CD4-positive, alpha-beta T cell (primary cell): Measurements from ENCODE around the gene LY6G5C. TPM values are rescaled to one million over a fixed set of nuclear protein-coding genes. Genes with fewer than 3 reads are reported as not detected.

Experiments used
- ATAC-seq: fragments of 200-7000 bp; cut with Tn5 transposase; one replicate; pipeline ENCODE4 v1.10.0; 2022; ENCODE audit warnings: mild to moderate bottlenecking; ENCODE audit not compliant: poor library complexity
- CTCF ChIA-PET: fragments of 350-600 bp; sonication (Branson Sonifier 250); formaldehyde crosslinking; loops from one replicate; lab custom pipeline; 2021; ENCODE audit warnings: antibody characterized with exemption, inconsistent platforms; lab: Charles Lee
- POLR2A ChIA-PET: fragments of 350-600 bp; sonication (Branson Sonifier 250); formaldehyde crosslinking; loops from one replicate; lab custom pipeline; 2021; ENCODE audit warnings: antibody characterized with exemption, inconsistent platforms; lab: Charles Lee
- DNase-seq, 14 experiments: peaks; one replicate each; pipeline ENCODE4 v3.0.0-alpha.2; 2013 to 2020; ENCODE audit warnings: mixed read lengths in 2 of 14
- H3K27ac ChIP-seq, 2 donors: one replicate each; pipeline versions ENCODE4 v1.5.1 to v1.7.0; 2013; ENCODE audit warnings: low read length in 2 of 2, low read depth in 1 of 2, mild to moderate bottlenecking in 1 of 2
- H3K27me3 ChIP-seq, 2 experiments: 1 replicate in 1 of 2; 2 replicates in 1 of 2; pipeline versions ENCODE4 v1.6.1 to v1.7.0; 2013; ENCODE audit warnings: low read length in 2 of 2, control low read depth in 1 of 2, mild to moderate bottlenecking in 1 of 2, moderate library complexity in 1 of 2; ENCODE audit not compliant: insufficient read depth in 2 of 2, control insufficient read depth in 1 of 2
- H3K36me3 ChIP-seq: one replicate; pipeline ENCODE4 v1.6.1; 2013; ENCODE audit warnings: low read length, control low read depth; ENCODE audit not compliant: insufficient read depth
- H3K4me1 ChIP-seq: one replicate; pipeline ENCODE4 v1.6.1; 2013; ENCODE audit warnings: low read length, control low read depth; ENCODE audit not compliant: insufficient read depth
- H3K4me3 ChIP-seq: one replicate; pipeline ENCODE4 v1.5.1; 2013; ENCODE audit warnings: mild to moderate bottlenecking, low read length, moderate library complexity
- H3K9me3 ChIP-seq, 2 experiments: 1 replicate in 1 of 2; 2 replicates in 1 of 2; pipeline versions ENCODE4 v1.6.1 to v1.7.0; 2013; ENCODE audit warnings: low read length in 2 of 2, mild to moderate bottlenecking in 2 of 2, control low read depth in 1 of 2, moderate library complexity in 1 of 2; ENCODE audit not compliant: control insufficient read depth in 1 of 2, insufficient read depth in 1 of 2
- H3K27ac Mint-ChIP-seq: one replicate; pipeline ENCODE4 v1.8.0; 2020; ENCODE audit warnings: mixed read lengths
- H3K27me3 Mint-ChIP-seq: one replicate; pipeline ENCODE4 v1.8.0; 2021; ENCODE audit warnings: mixed read lengths
- H3K36me3 Mint-ChIP-seq: one replicate; pipeline ENCODE4 v1.8.0; 2021; ENCODE audit warnings: low read depth, mixed read lengths
- H3K4me1 Mint-ChIP-seq: one replicate; pipeline ENCODE4 v1.8.0; 2021; ENCODE audit warnings: low read depth, mixed read lengths
- H3K4me3 Mint-ChIP-seq: one replicate; pipeline ENCODE4 v1.8.0; 2020; ENCODE audit warnings: mild to moderate bottlenecking, mixed read lengths
- H3K9me3 Mint-ChIP-seq: one replicate; pipeline ENCODE4 v1.8.0; 2020; ENCODE audit warnings: mixed read lengths
- intact Hi-C, 2 experiments: fragments of 100-400 bp; cut with DNase I in 1 of 2; cut with micrococcal nuclease in 1 of 2; formaldehyde crosslinking; loops; one replicate each; pipeline versions ENCODE4 v1.15.1 to v1.9.0; 2023 to 2025; cut with DNase I, micrococcal nuclease
- total RNA-seq, 174 experiments: library from RNA in 2 of 174; stranded (reverse) in 2 of 174; gene quantifications; one replicate each; pipeline ENCODE4 v1.2.3 and lab custom pipeline; 2021 to 2026
- TF ChIP-seq, protein P1 (sequence below): fragments of 200-600 bp; IDR thresholded peaks from one replicate; pipeline ENCODE4 v1.8.0; 2022; ENCODE audit warnings: antibody characterized with exemption, mild to moderate bottlenecking

LY6G5C gene
- total RNA-seq, 2 experiments from 2014 or later, result 0.49 to 0.67 TPM

DNA sequence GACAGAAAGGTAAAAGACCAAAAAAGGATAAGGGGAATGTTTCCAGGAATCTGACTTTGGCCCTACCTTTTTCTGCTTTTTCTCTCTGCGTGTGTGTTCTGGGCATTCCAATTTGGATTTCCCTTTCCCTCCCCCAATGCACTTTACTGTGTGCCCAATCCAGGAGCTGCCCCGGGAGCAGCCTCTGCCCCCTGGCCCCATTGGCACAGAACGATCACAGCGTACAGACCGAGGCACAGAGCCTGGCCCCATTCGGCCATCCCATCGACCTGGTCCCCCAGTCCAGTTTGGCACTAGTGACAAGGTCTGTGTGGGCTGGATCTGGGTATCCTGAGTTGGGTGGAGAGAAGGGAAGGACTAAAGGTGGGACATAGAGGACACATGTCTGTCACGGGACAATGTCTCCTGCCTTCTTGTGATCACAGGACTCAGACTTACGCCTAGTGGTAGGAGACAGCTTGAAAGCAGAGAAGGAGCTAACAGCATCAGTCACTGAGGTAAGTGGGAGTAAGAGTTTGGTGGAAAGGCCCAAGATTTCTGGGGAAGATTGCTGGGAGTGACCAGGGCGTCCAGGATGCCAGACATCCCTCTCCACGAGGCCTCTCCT, 45.8 kb downstream of the LY6G5C start:
- no peak overlapping the region for H3K27ac ChIP-seq
- no peak overlapping the region for H3K27ac Mint-ChIP-seq
- TF ChIP-seq, protein P1, sequence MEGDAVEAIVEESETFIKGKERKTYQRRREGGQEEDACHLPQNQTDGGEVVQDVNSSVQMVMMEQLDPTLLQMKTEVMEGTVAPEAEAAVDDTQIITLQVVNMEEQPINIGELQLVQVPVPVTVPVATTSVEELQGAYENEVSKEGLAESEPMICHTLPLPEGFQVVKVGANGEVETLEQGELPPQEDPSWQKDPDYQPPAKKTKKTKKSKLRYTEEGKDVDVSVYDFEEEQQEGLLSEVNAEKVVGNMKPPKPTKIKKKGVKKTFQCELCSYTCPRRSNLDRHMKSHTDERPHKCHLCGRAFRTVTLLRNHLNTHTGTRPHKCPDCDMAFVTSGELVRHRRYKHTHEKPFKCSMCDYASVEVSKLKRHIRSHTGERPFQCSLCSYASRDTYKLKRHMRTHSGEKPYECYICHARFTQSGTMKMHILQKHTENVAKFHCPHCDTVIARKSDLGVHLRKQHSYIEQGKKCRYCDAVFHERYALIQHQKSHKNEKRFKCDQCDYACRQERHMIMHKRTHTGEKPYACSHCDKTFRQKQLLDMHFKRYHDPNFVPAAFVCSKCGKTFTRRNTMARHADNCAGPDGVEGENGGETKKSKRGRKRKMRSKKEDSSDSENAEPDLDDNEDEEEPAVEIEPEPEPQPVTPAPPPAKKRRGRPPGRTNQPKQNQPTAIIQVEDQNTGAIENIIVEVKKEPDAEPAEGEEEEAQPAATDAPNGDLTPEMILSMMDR, result no peak
- H3K4me3 ChIP-seq, result no peak overlapping the region
- H3K27me3 Mint-ChIP-seq, result no peaks in the 10 kb centered on the region
- intact Hi-C loops, result no loop called here
- H3K9me3 ChIP-seq, result no peaks in the 10 kb centered on the region
- ChIA-PET POLR2A (interaction anchor here (1.3 kb wide), 1 partner anchor 17 kb away, joined by 6 read pairs; the partner anchor contains the start of gene BAG6), CTCF (interaction anchor here (1.0 kb wide), 1 partner anchor 13 kb away, joined by 4 read pairs; no protein-coding TSS in a partner anchor)
- no peak overlapping the region for H3K4me3 Mint-ChIP-seq
- H3K36me3 ChIP-seq, result peaks cover 97% of the 10 kb centered on the region
- no peak for DNase-seq
- H3K36me3 Mint-ChIP-seq, result peaks cover 94% of the 10 kb centered on the region
- H3K27me3 ChIP-seq, result no peaks in the 10 kb centered on the region
- no peaks in the 10 kb centered on the region for H3K4me1 Mint-ChIP-seq
- H3K9me3 Mint-ChIP-seq, result no peaks in the 10 kb centered on the region
- H3K4me1 ChIP-seq, result peaks cover 2% of the 10 kb centered on the region
- no peak for ATAC-seq

GRCh38 chr6:31634131-31634530, 46.7 kb downstream of the LY6G5C start:
- Histone ChIP-seq H3K27me3 (no peaks in the 10 kb centered on the region), H3K27ac (no peak overlapping the region), H3K4me3 (no peak overlapping the region), H3K36me3 (peaks cover 97% of the 10 kb centered on the region), H3K9me3 (no peaks in the 10 kb centered on the region), H3K4me1 (peaks cover 2% of the 10 kb centered on the region)
- no peaks in the 10 kb centered on the region for H3K9me3 Mint-ChIP-seq
- ChIA-PET CTCF (no interaction called here), POLR2A (no interaction called here)
- no peak overlapping the region for H3K27ac Mint-ChIP-seq
- no peaks in the 10 kb centered on the region for H3K27me3 Mint-ChIP-seq
- no peaks in the 10 kb centered on the region for H3K4me1 Mint-ChIP-seq
- H3K36me3 Mint-ChIP-seq, result peaks cover 96% of the 10 kb centered on the region
- no peak overlapping the region for H3K4me3 Mint-ChIP-seq
- TF ChIP-seq, protein P1, result no peak
- DNase-seq (no peak), ATAC-seq (no peak)
- intact Hi-C loops, result no loop called here

DNA sequence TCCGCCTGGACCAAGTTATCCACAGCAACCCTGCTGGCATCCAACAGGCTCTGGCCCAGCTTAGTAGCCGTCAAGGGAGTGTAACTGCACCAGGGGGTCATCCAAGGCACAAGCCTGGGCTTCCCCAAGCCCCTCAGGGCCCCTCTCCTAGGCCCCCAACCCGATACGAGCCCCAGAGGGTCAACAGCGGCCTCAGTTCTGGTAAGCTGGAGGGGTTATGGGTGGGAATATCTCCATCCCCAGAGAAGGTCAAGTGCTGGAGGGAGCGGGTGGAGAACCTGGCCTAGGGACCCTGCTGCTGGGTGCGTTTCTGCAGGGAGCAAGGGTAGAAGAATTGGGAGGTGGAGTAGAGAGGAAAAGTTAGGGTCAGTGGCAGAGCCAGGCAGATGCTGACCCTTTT, 47.4 kb downstream of the LY6G5C start:
- Mint-ChIP-seq H3K27ac (no peak overlapping the region), H3K4me1 (no peaks in the 10 kb centered on the region), H3K27me3 (no peaks in the 10 kb centered on the region), H3K9me3 (no peaks in the 10 kb centered on the region), H3K4me3 (no peak overlapping the region), H3K36me3 (peaks cover 96% of the 10 kb centered on the region)
- no peak for ATAC-seq
- H3K4me1 ChIP-seq, result peaks cover 2% of the 10 kb centered on the region
- CTCF ChIA-PET, result no interaction called here
- no peaks in the 10 kb centered on the region for H3K27me3 ChIP-seq
- POLR2A ChIA-PET, result no interaction called here
- no peak for DNase-seq
- H3K27ac ChIP-seq, result no peak overlapping the region
- no peaks in the 10 kb centered on the region for H3K9me3 ChIP-seq
- no peak overlapping the region for H3K4me3 ChIP-seq
- peaks cover 98% of the 10 kb centered on the region for H3K36me3 ChIP-seq
- intact Hi-C loops, result no loop called here
- TF ChIP-seq, protein P1, result no peak
